Stimulated activated CD8-positive, alpha-beta memory T cell treated with anti-CD3 and anti-CD28 coated beads, Interleukin-12 subunit alpha, Interleukin-12 subunit beta, amount 100 ng/mL, for 4 hours (primary cell): ENCODE results near the gene STARD3.

Experiments
- DNase-seq: peaks from one replicate; pipeline ENCODE4 v3.0.0-alpha.2; 2020; ENCODE audit warnings: low read depth

STARD3 gene

DNA sequence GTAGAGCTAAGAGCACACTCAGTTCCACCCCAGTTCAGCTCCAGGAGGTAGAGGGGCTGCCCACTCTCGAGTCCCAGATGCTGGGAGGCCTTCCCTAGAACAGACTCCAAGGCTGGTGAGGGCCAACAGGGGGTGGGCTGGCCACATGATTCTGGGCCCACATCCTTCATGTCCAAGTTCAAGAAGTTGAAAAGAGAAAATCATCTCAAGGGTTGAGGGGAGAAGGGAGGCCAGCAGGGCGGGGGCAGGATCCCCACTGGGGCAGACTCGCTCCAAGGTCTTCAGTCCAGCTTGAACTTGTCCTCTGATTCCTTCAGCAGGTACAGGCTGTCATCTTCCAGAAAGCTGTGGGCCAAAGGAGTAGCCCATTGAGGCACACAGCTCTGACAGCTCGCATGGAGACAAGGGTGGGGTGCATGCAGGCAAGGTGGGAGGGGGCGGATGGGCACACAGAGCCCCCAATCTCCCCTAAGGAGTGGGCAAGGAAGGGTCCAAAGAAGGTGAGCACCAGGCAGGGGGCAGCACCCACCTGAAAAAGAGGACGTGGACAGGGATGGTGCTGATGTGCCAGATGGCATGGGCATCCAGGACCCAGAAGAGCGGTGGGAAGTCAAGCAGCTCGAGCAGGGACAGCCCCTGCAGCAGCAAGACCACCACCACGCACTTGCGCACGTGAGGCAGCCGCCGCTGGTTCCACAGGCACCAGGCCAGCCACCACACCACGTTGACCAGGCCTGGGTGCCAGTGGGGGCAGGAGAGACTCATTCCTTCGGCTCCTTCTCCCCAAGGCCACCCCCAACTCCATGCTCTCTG is 35.8 kb downstream of the STARD3 start:
- DNase-seq = no peak

DNA sequence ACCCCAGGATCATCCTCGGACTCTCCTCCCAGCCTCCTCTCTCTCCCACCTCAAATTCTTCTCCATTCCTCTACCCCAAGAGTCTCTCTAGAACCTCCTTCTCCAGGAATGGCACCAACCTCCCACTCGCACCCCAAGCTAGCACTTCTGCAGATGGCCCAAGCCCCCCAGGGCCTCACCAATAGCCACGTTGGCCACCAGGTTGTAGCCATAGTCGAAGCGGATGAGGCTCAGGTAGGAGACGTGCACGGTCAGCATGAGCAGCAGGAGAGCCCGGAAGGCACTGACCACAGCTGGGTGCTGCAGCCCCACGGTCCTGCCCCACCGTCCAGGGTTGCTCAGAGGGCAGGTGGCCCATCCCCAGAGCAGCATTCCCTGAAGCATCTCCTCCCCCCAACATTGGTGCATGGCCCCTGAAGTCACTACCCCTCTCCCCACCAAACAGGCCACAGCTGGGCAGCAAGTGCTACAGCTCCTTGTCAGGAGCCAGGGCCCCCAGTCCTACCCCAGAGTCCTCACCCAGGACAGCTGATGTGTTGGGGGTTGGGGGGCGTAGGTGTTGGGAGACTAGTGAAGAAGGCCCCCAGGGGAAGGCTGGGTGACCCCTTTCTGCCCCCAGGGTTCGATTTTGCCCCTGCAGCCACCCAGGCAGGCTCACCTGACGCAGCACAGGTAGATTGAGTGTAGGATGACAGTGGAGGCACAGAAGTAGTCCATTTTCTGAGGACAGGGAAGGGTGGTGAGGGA is 36.6 kb downstream of the STARD3 start:
- no peak for DNase-seq

DNA sequence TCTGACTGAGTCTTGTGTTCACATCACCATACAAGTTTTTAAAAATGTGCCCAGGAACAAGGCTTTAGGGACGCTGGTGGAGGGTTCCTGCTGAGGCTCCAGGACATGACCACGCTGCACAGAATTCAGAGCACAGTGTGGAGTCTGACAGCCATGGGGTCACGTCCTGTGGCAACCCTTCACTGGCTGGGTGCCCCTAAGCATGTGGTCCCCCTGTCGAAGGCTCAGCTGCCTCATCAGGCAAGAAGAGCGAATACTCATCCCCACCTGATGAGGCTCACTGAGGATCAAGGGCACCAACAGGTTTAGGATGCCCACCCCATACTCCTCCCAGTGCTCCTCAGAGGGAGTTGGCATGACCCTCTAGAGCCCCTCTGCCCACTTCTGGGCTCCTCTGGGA is 37.2 kb downstream of the STARD3 start:
- DNase-seq = no peak

DNA sequence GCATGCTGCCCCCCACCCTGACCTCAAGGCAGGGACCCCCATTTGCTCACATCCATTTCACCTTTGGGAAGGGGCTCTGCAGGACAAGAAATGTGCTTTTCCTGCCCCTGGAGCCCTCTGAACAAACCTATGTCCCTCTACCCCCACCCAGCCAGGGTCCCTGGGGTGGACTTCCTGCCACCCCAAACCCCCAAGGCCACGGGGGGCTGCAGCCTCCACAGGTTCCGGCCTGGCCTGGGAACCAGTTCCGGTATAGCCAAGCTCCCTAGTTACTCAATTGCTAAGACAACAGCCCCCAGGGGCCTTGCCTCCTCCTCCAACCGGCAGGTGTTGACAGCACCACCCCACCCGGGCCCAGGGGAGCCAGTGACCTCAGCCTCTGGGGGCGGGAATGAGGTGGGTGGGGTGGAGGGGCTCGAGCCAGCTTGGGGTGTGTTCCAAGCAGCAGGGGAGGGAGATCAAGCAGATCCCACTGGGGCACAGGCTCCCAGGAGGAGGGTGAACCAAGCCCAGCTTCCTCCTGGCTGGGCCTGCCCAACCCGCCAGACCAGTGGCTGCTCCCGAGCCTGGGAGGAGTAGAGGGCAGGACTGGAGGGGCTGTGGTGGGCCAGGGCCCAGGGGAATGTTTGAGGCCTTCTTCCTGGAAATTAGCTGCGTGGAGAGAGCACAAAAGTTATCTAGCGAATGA is 37.9 kb downstream of the STARD3 start:
- no peak for DNase-seq

DNA sequence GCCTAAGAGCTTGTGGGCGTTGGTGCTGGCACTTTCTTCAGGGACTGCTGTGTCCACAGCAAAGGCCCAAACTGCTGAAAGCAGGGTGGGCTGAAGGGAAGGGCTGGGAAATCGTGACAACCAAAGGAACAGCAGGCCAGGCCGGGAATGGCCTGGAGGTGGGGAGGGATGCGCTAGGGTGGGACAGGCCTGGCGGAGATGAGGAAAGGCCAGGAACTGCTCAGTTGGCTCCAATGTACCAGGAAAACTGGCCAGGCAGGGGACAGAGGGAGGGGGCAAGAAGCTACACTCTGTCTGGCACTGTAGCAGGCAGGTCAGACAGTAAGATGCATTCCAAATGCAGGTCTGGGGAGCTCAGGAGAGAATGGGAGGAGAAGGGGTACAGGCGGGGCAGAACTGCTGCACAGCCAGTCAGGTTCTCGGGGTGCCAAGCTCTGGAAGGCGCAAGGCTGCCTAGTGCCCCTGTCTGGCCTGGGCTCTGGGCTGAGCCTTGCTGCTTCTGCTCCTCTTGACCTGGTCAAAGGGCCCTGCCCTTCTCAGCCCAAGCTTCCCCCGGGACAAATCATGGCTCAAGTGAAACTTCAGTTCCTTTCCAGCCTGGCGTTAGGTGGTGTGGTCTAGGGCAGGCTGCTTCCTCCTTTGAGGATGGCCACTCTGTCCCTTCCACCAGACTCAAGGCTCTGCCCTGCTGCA is 38.6 kb downstream of the STARD3 start:
- no peak for DNase-seq

DNA sequence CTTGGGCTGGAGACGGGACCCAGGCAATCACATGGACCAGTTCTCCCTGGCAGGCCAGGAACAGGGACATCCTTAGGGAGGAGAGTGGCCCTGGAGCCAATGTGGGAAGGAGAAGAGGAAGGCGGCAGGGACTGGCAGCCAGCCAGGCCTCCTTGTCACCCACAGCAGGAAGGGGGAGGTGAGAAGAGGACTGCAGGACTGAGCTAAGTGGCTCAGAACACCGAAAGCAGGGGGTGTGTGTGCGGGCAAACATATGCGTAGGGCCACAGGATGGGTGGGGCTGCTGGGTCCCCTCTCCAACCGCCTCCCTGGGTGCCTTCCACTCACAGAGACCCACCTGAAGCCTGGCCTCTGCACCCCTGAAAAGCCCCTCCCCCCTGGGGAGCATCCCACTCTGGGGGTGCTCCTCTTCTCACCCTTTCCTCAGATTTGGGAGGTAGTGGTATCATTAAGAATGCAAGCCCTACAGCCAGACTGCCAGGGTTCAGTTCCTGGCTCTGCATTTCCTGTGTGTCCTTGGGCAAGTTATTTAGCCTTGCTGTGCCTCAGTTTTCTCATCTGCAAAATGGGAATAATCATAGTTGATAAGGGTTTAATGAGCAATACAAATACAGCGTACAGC is 39.4 kb downstream of the STARD3 start:
- DNase-seq = peak; percentile 13

DNA sequence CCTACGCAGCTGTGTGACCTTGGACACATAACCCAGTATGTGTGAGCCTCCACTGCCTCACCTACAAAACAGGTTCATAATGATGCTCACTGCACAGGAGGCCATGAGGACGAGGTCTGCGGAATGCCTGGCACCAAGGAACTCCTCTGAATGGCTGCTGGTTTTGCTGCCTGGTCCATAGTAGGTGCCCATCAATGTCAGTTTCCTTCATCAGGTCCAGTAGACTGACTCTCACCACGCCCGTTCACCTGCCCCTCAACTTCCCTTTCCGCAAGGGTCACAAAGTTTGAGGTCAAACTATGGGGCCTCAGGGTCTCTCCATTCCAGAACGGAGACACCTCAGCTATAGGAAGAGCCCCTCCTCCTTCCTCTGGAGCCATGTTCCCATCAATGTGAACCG is 40.1 kb downstream of the STARD3 start:
- DNase-seq = no peak

DNA sequence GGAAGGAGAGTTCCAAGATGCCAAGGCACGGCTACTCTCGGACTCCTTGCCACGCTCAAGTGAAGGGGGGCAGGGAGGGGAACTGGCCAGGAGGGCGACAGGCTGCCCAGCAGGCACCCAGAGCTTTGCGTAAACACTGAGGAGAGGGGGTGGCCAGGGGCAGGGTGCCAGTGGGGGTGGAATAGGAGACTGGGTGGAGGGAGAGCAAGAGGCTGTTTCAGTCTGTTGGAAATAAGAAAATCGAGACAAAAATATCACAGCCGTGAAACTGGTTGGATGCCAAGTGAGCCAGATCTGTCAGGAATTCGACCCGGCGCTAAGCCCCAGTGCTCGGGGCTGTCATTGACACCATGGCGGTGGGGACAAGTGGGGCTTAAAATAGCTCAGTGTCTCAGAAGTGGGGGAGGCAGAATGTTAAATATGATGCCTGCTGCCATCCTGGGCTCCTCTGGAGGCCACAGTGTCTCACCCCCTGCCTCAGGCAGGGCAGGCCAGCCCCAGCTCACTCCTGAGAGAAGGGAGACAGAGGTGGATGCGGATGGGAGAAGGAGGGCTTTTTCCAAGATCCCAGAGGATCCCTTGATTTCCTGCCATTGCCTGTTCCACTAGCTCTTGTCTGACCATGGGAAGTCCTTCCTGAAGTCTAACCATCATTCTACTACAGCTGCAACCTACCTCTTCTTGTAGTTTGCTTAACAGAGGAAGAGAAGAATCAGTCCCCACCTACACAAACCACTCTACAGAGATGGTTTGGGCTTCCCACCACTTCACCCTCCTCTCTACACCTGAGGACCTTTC is 40.8 kb downstream of the STARD3 start:
- no peak for DNase-seq

DNA sequence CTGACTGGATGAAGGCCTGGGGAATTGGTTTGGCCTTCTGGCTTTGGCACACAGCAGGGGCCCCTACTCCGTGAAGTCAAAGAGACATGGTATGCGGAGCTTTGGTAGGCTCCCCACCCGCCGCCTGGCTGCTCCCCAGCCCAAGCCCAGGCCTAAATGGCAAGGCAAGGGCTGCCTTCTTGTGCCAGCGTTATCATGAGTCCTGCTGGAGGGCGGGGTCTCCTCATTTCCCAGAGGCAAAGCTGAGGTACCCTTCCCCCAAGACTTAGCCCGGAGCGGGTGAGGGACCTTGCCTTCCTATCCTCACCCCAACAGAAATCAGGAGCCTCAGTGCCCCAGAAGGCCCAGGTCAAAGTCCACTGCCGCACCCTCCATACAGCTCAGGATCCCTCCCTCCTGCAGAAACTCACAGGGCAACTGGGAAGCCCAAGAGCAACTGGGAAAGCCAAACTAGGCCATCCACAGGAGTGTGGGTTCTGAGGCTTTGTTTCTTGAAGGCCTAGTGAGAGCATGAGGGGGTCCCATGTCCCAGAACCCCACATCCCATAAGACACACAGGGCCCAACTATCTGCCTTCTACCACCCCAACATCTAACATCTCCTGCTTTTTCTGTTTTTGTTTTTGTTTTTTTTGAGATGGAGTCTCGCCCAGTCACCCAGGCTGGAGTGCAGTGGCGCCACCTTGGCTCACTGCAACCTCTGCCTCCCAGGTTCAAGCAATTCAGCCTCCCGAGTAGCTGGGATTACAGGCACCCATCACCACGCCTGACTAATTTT is 41.6 kb downstream of the STARD3 start:
- no peak for DNase-seq

DNA sequence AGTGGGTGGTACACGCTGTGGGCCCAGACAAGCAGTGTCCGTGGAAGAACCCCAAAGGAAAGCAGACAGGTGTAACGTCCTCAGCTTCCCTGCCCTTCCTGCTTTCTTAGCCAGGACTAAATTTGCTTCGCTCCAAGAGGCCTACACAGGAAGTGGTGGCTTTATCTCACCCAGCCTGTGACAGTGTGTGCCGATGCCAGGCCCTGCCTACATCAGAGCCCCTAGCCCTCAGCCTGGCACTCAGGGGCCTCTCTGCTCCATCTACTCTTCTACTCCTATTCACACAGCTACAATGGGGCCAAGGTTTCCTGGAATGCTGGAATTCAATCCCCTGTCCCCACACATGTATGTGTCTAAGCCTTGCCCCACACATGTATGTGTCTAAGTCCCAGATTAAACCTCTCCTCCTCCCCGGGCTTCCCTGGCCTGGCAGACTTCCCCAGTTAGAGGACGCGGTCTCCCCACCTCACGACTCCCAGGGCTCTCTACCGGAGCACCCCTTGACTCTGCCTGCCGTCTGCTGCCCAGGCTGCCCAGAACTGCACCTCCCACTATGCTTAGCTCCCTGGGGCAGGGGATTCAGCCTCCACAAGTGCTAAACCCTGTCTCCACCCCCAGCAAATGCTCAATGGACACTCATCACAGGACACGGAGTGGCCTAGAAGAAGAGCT is 42.7 kb downstream of the STARD3 start:
- DNase-seq = no peak

DNA sequence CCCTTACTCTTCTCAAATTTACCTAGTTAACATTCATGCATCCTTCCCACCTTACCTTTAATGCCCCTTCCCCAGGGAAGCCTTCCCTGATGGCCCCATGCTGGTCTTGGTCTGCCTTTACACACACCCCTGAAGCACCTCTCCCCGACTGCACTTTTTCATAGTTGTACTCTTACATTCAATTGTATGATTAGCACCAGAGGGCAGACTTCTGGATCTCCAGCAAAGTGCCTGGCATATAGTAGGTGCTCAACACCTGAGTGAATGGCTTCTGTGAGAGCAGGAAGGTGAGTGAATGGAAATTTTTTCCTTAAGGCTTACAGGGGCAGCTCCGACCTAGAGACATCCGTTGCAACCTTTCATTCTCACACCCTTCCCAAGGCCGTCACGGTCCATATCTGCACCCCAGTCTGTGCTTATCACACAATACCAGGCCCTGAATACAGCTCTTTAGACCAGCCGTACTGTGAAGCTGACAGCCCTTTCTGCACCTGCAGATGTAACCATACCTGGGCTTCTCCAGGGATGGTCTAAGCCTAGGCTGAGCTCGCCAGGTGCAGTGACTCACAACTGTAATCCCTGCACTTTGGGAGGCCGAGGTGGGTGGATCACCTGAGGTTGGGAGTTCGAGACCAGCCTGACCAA is 46.5 kb downstream of the STARD3 start:
- no peak for DNase-seq

DNA sequence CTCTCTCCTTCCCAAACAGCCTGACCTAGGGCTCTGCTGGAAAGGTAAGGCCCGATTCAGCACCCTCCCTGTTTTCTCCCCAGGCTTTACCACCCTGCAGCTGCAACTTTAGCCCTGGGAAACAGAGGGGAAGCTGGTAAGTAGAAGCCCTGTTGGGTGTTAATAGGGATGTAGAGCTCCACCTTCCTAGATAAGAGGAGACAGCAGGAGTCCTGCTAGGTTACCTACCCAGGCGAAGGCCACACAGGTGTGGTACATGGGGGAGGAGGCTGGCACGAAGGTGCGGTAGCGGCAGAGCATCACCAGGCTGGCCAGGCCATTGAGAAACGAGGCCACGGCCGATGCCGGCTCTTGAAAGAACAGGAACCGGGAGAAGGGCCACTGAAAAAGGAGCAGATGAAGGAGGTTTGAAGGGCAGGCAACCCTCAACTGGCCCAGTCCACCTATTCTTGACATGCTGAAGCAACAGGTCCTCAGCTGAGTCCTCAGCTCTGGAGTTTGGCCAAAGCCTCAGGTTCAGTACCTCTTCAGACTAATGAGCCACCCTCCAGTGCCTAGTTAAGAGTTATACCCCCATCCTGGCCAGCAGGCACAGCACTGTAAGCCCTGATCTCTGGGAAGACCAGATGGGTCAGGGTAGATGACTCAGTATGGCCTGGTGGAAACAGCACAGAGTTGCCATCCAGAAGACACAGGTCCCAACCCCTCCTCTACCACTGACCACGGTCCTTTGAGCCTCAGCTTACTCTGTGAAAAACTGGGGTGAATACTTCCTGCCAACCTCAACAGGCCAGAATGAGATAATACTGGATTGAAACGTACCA is 47.6 kb downstream of the STARD3 start:
- no peak for DNase-seq

DNA sequence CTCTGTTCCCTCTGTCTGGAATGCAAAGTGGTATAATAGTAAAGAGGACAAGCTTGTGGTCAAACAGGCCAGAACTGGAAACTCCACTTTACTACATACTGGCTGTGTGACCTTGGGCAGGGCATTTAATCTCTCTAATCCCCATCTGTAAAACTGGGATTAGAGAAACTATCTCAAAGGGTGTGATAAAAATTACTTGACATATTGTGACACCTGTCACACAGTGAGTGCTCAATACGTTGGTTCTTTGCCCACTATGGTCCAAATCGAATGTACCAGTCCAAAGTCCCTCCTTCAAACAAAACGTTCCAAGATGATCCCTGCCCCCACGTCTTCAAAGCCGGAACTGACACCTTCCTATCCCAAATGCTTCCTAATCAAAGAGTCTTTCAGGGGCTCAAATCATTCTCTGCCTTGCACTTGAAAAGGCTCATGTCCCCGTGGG is 50.2 kb downstream of the STARD3 start:
- DNase-seq = no peak

DNA sequence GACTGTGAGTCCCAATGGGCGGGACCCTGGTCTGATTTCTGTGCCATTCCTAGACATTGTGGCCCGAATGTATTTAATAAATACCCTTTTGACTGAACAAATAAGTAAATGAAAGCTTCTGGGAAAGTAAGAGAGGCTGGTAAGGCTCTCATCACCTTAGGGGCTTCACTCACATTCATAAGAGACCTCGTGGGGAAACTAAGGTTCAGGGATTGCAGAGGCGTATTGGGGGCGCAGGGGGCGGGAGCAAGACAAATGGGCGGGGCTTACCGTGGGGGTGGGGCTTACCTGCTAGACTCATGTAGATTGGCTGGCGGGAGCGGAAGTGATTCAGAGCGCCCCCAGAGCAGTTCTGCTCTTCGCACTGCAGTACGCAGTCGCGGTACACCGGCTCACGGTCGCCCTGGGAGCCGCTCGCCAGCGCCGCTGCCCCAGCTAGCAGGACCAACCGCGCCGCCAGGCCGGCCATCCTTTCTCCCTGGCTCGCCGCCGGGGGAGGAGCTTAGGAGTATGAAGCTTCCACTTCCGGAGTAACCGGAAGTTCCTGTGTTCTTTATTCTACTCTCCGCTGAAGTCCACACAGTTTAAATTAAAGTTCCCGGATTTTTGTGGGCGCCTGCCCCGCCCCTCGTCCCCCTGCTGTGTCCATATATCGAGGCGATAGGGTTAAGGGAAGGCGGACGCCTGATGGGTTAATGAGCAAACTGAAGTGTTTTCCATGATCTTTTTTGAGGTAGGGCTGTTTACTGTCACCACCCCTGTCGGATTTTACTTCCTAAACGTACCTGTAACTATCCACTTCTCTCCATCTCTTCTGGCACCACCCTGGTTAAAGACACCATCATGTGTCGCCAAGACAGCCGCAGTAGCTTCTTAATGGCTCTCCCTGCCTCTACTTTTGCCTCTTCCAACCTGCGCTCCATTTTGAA is 50.9 kb downstream of the STARD3 start, which contains the start of gene PGAP3:
Gene PGAP3, minus strand, starts transcription at position 512 of the 929 bp plus-strand sequence. Its CDS starts 43 bp downstream, at position 469.
- DNase-seq = peak; percentile 71

DNA sequence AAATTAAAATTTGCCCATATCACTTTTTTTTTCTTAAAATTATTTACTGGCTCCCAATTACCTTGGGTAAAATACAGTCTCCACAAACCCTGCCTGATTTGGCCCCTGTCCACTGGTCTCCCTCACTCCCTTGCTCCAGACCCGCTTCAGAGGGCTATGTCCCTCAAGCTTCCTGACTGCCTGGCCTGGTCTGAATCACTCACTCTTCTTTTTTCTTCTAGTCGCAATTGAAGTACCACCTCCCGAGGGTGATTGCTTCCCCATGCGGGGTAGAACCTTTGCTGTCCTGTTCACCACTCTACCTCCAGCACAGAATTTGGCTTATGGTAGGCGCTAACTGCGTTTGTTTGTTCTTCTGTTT is 51.5 kb downstream of the STARD3 start:
- DNase-seq = no peak

DNA sequence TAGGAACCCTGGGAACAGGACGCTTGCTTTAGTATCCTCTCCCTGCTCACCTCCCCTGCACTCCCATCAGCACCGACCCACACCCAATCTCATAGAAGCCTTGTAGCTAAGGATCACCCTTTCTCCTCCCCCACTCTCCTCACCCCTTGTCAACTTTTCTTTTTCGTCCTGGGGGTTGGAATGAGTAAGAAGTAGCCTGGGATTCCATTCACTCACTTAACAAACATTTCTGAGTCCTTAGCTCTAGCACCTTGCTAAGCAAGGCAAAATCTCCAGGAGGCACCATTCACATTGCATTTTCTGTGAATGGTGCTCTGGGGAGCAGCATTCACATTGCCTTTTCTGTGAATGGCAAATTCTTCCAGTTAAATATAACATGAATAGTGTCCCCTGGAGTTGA is 52.0 kb downstream of the STARD3 start:
- DNase-seq = no peak

DNA sequence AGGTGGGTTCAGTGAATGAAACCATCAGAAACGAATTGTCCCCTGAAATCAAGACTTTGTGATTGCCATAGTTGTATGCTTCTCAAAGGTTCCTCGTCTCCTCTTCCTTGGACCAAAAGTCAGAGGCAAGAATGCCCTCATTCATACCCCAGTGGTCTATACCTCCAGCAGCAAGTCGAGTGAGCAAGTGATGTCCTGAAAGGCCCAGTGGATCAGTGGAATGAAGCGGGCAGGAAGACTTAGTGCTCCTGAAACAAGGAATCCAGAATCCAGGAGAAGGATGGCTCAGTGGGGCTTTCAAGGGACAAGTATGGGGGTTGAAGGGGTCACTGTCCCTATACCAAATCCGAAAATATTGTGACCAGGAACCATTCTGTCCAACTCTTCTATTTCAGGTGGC is 57.6 kb downstream of the STARD3 start:
- DNase-seq = no peak
